ENCODE data around the gene RPS17.

GRCh38 chr15:82556315-82557035 is 16.2 kb upstream of the RPS17 start:
- no peak for TF ChIP-seq POLR2A (IDR thresholded peaks at IDR 0.05)
- no peak for TF ChIP-seq CTCF (IDR thresholded peaks at IDR 0.05)

All from lower leg skin (tissue), 3 donors.